ENCODE results near the gene KY.

GRCh38 chr3:134562055-134562454 lies 88.8 kb downstream of the KY start:
- TF ChIP-seq POLR2AphosphoS5 (IDR thresholded peaks at IDR 0.05; ENCODE audit: low read depth, low read length) (no peak), SIN3A (IDR thresholded peaks at IDR 0.05; ENCODE audit: borderline replicate concordance, insufficient read depth, low read length) (no peak)
